Right lung (tissue), 10 donors: Measurements from ENCODE around the gene CDH16. TPM values are rescaled to one million over a fixed set of nuclear protein-coding genes. Genes with fewer than 3 reads are reported as not detected.
"Not testable (repeated sequence)": the region's sequence is repeated elsewhere in the genome, so short reads cannot be mapped to it uniquely, and the experiment has no call there.

ENCODE experiments used
- DNase-seq, 2 donors: peaks; one replicate each; pipeline ENCODE4 v3.0.0-alpha.2; 2013
- long read RNA-seq, 8 donors: transcript quantifications; one replicate each; lab custom pipeline, GENCODE V29; 2026
- polyA plus RNA-seq, 5 donors: library from polyadenylated mRNA; unstranded; fragments of 120-200 nt; gene quantifications; one replicate each; pipeline versions ENCODE4 v1.2.1 to v1.2.3, GENCODE V29; 2013; ENCODE audit warnings: inconsistent platforms in 1 of 5, low replicate concordance in 1 of 5; ENCODE audit not compliant: insufficient read length in 5 of 5, insufficient read depth in 1 of 5

Gene CDH16
- 10 to 100 TPM; 22.5 to 66.6 (median 37.7) TPM for polyA plus RNA-seq
- long read RNA-seq, donor 1, transcript CDH16-201 (18 exons, 2,954 nt) = major isoform, 5 of 23 reads
- long read RNA-seq, donor 1, partial matches to known transcripts = 18 of 23 reads
- long read RNA-seq, donor 1, other reads (novel, unspliced or antisense) = 0 of 23 reads
- long read RNA-seq, donor 2, partial matches to known transcripts = 0 of 1 reads
- long read RNA-seq, donor 2, other reads (novel, unspliced or antisense) = 0 of 1 reads
- long read RNA-seq, donor 3, partial matches to known transcripts = 0 of 3 reads
- long read RNA-seq, donor 3, other reads (novel, unspliced or antisense) = 0 of 3 reads
- long read RNA-seq, donor 4, partial matches to known transcripts = 0 of 1 reads
- long read RNA-seq, donor 4, other reads (novel, unspliced or antisense) = 0 of 1 reads
- long read RNA-seq, donor 5, partial matches to known transcripts = 5 of 7 reads
- long read RNA-seq, donor 5, other reads (novel, unspliced or antisense) = 0 of 7 reads
- long read RNA-seq, donor 6, transcript CDH16-201 (18 exons, 2,954 nt) = major isoform, 9 of 35 reads
- long read RNA-seq, donor 6, partial matches to known transcripts = 24 of 35 reads
- long read RNA-seq, donor 6, other reads (novel, unspliced or antisense) = 0 of 35 reads
- long read RNA-seq, donor 7, partial matches to known transcripts = 5 of 9 reads
- long read RNA-seq, donor 7, other reads (novel, unspliced or antisense) = 0 of 9 reads
- long read RNA-seq, donor 8, partial matches to known transcripts = 0 of 1 reads
- long read RNA-seq, donor 8, other reads (novel, unspliced or antisense) = 0 of 1 reads

- DNase-seq = no peak
Observed at GRCh38 chr16:66918803-66919568, at the start of gene CDH16. Gene CDH16 (minus strand): TSS chr16:66918885. CDS start chr16:66918065, 820 bp downstream.

GRCh38 chr16:66964049-66964448, 45.4 kb upstream of the CDH16 start:
- DNase-seq = no peak

- no peak for DNase-seq
Observed at GRCh38 chr16:66961914-66962313, 43.2 kb upstream of the CDH16 start.

- DNase-seq = peak in 1 of 2 donors; percentile 24
Observed at GRCh38 chr16:66961065-66961744, 42.5 kb upstream of the CDH16 start, which contains the start of gene CES3. Gene CES3 (plus strand): TSS chr16:66961266. CDS start chr16:66961308, 42 bp downstream.

- no peak for DNase-seq
Observed at GRCh38 chr16:66960270-66960669, 41.6 kb upstream of the CDH16 start.

- DNase-seq = no peak
Observed at GRCh38 chr16:66959704-66960161, 41.0 kb upstream of the CDH16 start.

GRCh38 chr16:66958857-66959703, 40.4 kb upstream of the CDH16 start:
- no peak for DNase-seq

- DNase-seq = not testable (repeated sequence)
Observed at GRCh38 chr16:66956154-66956457, 37.4 kb upstream of the CDH16 start.

GRCh38 chr16:66955363-66956153, 36.9 kb upstream of the CDH16 start:
- DNase-seq = not testable (repeated sequence)

GRCh38 chr16:66954097-66954659, 35.5 kb upstream of the CDH16 start:
- DNase-seq = peak; percentile 54 to 56

GRCh38 chr16:66953462-66954096, 34.9 kb upstream of the CDH16 start:
- no peak for DNase-seq

GRCh38 chr16:66952430-66953110, 33.9 kb upstream of the CDH16 start:
- DNase-seq = no peak

- DNase-seq = no peak
Observed at GRCh38 chr16:66950971-66951790, 32.5 kb upstream of the CDH16 start.

- no peak for DNase-seq
Observed at GRCh38 chr16:66950437-66950836, 31.8 kb upstream of the CDH16 start.

- DNase-seq = no peak
Observed at GRCh38 chr16:66949472-66949871, 30.8 kb upstream of the CDH16 start.

GRCh38 chr16:66948837-66949225, 30.1 kb upstream of the CDH16 start:
- no peak for DNase-seq
